MM.1S (cell line): ENCODE measurements around the gene USP49.

ENCODE experiments used
- DNase-seq: peaks from one replicate; pipeline ENCODE4 v3.0.0-alpha.2; 2015
- H2AFZ ChIP-seq: fragments of 300-600 bp; sonication (generic); 2 replicates; pipeline ENCODE4 v1.6.0; 2016; ENCODE audit warnings: antibody characterized with exemption, low read length
- H3F3A ChIP-seq: fragments of 300-600 bp; sonication (generic); 2 replicates; pipeline ENCODE4 v1.6.1; 2016; ENCODE audit warnings: mild to moderate bottlenecking, antibody characterized with exemption, low read length, moderate library complexity, mixed read lengths; ENCODE audit not compliant: insufficient read depth
- H3K27ac ChIP-seq: fragments of 300-600 bp; sonication (generic); 2 replicates; pipeline ENCODE4 v1.5.1; 2016; ENCODE audit warnings: mild to moderate bottlenecking, low read length
- H3K27me3 ChIP-seq: fragments of 300-600 bp; sonication (generic); replicated peaks from 2 replicates; pipeline ENCODE4 v1.6.0; 2016; ENCODE audit warnings: low read length; ENCODE audit not compliant: insufficient read depth
- H3K36me3 ChIP-seq: fragments of 300-600 bp; sonication (generic); replicated peaks from 2 replicates; pipeline ENCODE4 v1.6.1; 2016; ENCODE audit warnings: mild to moderate bottlenecking, low read length, mixed read lengths; ENCODE audit not compliant: insufficient read depth
- H3K4me1 ChIP-seq: fragments of 300-600 bp; sonication (generic); 2 replicates; pipeline ENCODE4 v1.6.1; 2016; ENCODE audit warnings: low read length, mixed read lengths
- H3K4me2 ChIP-seq: fragments of 300-600 bp; sonication (generic); 2 replicates; pipeline ENCODE4 v1.6.0; 2016; ENCODE audit warnings: low read depth, low read length
- H3K4me3 ChIP-seq: fragments of 300-600 bp; sonication (generic); 2 replicates; pipeline ENCODE4 v1.5.1; 2016; ENCODE audit warnings: low read length, mixed read lengths
- H3K79me2 ChIP-seq: fragments of 300-600 bp; sonication (generic); 2 replicates; pipeline ENCODE4 v1.6.1; 2016; ENCODE audit warnings: mixed run types, low read length, mixed read lengths
- H3K9ac ChIP-seq: fragments of 300-600 bp; sonication (generic); 2 replicates; pipeline ENCODE4 v1.6.1; 2016; ENCODE audit warnings: low read length, mixed read lengths
- H3K9me2 ChIP-seq: fragments of 300-600 bp; sonication (generic); replicated peaks from 2 replicates; pipeline ENCODE4 v1.6.1; 2016; ENCODE audit warnings: mild to moderate bottlenecking, low read length, mixed read lengths; ENCODE audit not compliant: insufficient read depth
- H3K9me3 ChIP-seq: fragments of 300-600 bp; sonication (generic); replicated peaks from 2 replicates; pipeline ENCODE4 v1.6.1; 2016; ENCODE audit warnings: mild to moderate bottlenecking, low read length, mixed read lengths; ENCODE audit not compliant: insufficient read depth
- H4K20me1 ChIP-seq: fragments of 300-600 bp; sonication (generic); 2 replicates; pipeline ENCODE4 v1.6.1; 2016; ENCODE audit warnings: mild to moderate bottlenecking, low read length, moderate library complexity, mixed read lengths; ENCODE audit not compliant: insufficient read depth
- EZH2 ChIP-seq: fragments of 300-600 bp; sonication (generic); optimal IDR thresholded peaks from 2 replicates; pipeline ENCODE3; 2017; ENCODE audit warnings: low read depth, mild to moderate bottlenecking, antibody characterized with exemption, low read length, mixed read lengths
- EZH2phosphoT487 ChIP-seq: fragments of 300-600 bp; sonication (generic); IDR thresholded peaks from 2 replicates; pipeline ENCODE4 v1.6.1; 2018; ENCODE audit warnings: antibody characterized with exemption, low read length
- TF ChIP-seq, protein P1 (sequence below): fragments of 300-600 bp; sonication (generic); IDR thresholded peaks from 2 replicates; pipeline ENCODE4 v1.5.1; 2016; ENCODE audit warnings: antibody characterized with exemption, low read length, mixed read lengths

Gene USP49

DNA sequence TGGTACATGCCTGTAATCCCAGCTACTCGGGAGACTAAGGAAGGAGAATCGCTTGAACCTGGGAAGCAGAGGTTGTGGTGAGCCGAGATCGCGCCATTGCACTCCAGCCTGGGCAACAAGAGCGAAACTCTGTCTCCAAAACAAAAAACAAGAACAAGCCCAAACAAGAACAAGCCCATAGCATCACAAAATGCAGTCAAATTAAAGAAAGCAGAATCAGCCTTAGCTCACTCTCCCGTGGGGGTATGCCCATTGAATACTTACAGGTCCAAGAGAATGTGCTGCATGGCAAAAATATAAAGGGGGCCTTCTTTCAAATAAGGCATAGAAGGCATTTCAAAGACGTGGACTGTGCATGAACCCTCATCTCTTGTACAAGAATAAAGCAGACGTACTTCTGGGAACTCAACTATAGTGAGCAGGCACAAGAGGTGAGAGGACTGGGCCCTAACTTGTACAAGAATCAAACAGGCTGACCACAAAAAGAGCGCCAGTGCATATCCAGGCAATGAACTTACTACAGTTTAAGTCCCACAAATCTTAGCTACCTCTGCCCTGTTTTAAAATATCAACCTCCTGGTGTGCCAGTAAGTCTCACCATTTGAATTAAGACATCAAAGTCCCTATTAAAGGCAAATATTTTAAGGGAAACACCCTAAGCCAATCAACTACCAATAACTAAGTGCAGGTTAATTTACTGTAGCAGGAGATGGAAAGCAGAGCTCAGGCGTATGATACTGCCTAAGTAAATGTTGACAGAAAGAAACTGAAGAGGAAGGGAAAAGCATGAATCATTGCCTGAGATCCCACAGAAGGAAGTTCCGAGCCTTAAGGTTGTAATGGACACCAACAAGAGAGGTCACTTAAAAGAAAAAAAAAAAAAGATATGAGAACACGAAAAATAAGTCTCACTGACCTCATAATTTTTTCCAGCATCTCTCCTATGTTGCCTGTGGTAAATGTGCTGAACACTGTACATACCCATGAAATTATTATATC is 70.3 kb downstream of the USP49 start:
- no peaks in the 10 kb centered on the region for H4K20me1 ChIP-seq
- TF ChIP-seq, protein P1, sequence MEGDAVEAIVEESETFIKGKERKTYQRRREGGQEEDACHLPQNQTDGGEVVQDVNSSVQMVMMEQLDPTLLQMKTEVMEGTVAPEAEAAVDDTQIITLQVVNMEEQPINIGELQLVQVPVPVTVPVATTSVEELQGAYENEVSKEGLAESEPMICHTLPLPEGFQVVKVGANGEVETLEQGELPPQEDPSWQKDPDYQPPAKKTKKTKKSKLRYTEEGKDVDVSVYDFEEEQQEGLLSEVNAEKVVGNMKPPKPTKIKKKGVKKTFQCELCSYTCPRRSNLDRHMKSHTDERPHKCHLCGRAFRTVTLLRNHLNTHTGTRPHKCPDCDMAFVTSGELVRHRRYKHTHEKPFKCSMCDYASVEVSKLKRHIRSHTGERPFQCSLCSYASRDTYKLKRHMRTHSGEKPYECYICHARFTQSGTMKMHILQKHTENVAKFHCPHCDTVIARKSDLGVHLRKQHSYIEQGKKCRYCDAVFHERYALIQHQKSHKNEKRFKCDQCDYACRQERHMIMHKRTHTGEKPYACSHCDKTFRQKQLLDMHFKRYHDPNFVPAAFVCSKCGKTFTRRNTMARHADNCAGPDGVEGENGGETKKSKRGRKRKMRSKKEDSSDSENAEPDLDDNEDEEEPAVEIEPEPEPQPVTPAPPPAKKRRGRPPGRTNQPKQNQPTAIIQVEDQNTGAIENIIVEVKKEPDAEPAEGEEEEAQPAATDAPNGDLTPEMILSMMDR: no peak
- TF ChIP-seq EZH2phosphoT487 (no peak), EZH2 (no peak)
- no peaks in the 10 kb centered on the region for H3K79me2 ChIP-seq
- DNase-seq: no peak
- no peaks in the 10 kb centered on the region for H3K4me1 ChIP-seq
- no peak overlapping the region for H3K4me3 ChIP-seq
- no peaks in the 10 kb centered on the region for H3K27me3 ChIP-seq
- H3F3A ChIP-seq: no peaks in the 10 kb centered on the region
- H3K9ac ChIP-seq: no peak overlapping the region
- H3K9me3 ChIP-seq: no peaks in the 10 kb centered on the region
- no peak overlapping the region for H3K4me2 ChIP-seq
- H3K9me2 ChIP-seq: no peaks in the 10 kb centered on the region
- H2AFZ ChIP-seq: no peak overlapping the region
- no peak overlapping the region for H3K27ac ChIP-seq
- no peaks in the 10 kb centered on the region for H3K36me3 ChIP-seq

DNA sequence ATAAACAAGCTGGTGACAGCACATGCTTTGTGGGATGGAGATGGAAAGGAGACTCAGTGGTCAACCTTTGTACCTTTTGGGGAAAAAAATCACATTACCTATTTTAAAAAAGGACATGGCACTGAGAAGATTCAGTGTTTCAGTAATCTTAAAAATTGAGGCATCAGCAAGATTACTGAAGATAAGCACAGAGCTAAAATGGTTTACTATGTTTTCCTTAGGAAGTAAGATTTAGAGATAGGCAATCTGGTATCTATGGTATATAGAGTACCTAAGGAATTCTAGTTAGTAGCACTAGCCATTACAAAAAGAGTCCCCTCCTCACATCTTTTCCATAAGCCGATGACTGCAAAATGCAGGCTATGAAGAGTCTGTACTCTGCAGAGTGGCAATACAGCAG is 72.0 kb downstream of the USP49 start:
- H3K9ac ChIP-seq: no peak overlapping the region
- no peak overlapping the region for H3K4me3 ChIP-seq
- H3K9me3 ChIP-seq: no peaks in the 10 kb centered on the region
- no peak overlapping the region for H3K27ac ChIP-seq
- no peaks in the 10 kb centered on the region for H3K79me2 ChIP-seq
- no peaks in the 10 kb centered on the region for H3K36me3 ChIP-seq
- H3K4me1 ChIP-seq: no peaks in the 10 kb centered on the region
- no peaks in the 10 kb centered on the region for H3F3A ChIP-seq
- no peak overlapping the region for H2AFZ ChIP-seq
- H3K4me2 ChIP-seq: no peak overlapping the region
- TF ChIP-seq EZH2: no peak
- TF ChIP-seq, protein P1: no peak
- no peak for TF ChIP-seq EZH2phosphoT487
- no peak for DNase-seq
- H4K20me1 ChIP-seq: no peaks in the 10 kb centered on the region
- H3K9me2 ChIP-seq: no peaks in the 10 kb centered on the region
- no peaks in the 10 kb centered on the region for H3K27me3 ChIP-seq

DNA sequence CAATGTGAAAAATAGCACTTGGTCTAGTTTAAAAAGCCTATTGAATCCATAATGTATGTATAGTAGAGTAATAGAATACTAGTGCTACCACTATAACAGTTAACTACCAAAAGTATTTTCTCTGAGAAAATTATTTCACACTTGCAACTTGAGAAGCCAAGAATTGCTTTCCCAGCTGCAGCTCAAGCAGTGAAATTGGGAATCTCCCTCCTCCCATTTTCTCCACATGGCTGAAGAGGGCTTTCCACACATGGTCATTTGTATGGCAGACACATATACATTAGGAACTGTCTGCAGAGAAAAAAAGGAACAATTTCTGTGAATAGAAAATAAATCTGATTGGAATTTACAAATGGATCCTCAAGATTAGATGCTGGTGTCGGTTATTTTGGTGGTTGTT is 73.2 kb downstream of the USP49 start:
- Histone ChIP-seq H4K20me1 (no peaks in the 10 kb centered on the region), H3K36me3 (no peaks in the 10 kb centered on the region), H3K9me3 (no peaks in the 10 kb centered on the region), H3K4me1 (no peaks in the 10 kb centered on the region), H3F3A (no peaks in the 10 kb centered on the region), H3K9me2 (no peaks in the 10 kb centered on the region), H3K4me3 (no peak overlapping the region), H3K27me3 (no peaks in the 10 kb centered on the region), H3K4me2 (no peak overlapping the region), H3K79me2 (no peaks in the 10 kb centered on the region), H3K27ac (no peak overlapping the region), H2AFZ (no peak overlapping the region), H3K9ac (no peak overlapping the region)
- no peak for TF ChIP-seq EZH2
- TF ChIP-seq, protein P1: no peak
- DNase-seq: no peak
